Transverse colon (tissue), 4 donors: ENCODE results near the gene AFAP1L1.

Experiments
- CTCF ChIP-seq, 5 experiments: fragments of 200-600 bp in 3 of 5; fragments of 450-650 bp in 2 of 5; sonication (generic) in 3 of 5; IDR thresholded peaks; 1 replicate in 2 of 5; 2 replicates in 3 of 5; pipeline ENCODE4 v1.5.1; 2016 to 2017; ENCODE audit warnings: antibody characterized with exemption in 5 of 5, inconsistent platforms in 3 of 5, mild to moderate bottlenecking in 2 of 5, moderate library complexity in 1 of 5
- POLR2A ChIP-seq: fragments of 450-650 bp; IDR thresholded peaks from one replicate; pipeline ENCODE4 v1.6.1; 2016; ENCODE audit warnings: antibody characterized with exemption, mild to moderate bottlenecking, moderate library complexity
- POLR2AphosphoS5 ChIP-seq, 3 donors: sonication (generic); formaldehyde crosslinking; IDR thresholded peaks; one replicate each; pipeline ENCODE4 v1.6.1; 2016; ENCODE audit warnings: antibody characterized with exemption in 3 of 3

- no peak for TF ChIP-seq POLR2A
- no peak for TF ChIP-seq CTCF (IDR thresholded peaks at IDR 0.05)
- no peak for TF ChIP-seq POLR2AphosphoS5 (IDR thresholded peaks at IDR 0.05)
Measured at GRCh38 chr5:149367972-149368645, 96.5 kb downstream of the AFAP1L1 start.
